ENCODE measurements around the gene RBM44.
A peak's percentile ranks its signal among the peaks of the same experiment; 100 is the strongest.

RBM44 gene

GRCh38 chr2:237858294-237859081, 59.9 kb downstream of the RBM44 start:
- peak; percentile 88 for DNase-seq
- 48% methylated on average over 14 of the region's 14 CpGs for WGBS
- H2AFZ ChIP-seq (ENCODE audit: low read depth, low read length) = no peak overlapping the region
- H4K8ac ChIP-seq (ENCODE audit: low read length) = no peak overlapping the region
- no peaks in the 10 kb centered on the region for H3K9me3 ChIP-seq (ENCODE audit: control insufficient read depth, low read length)
- H2AK5ac ChIP-seq (ENCODE audit: low read length, severe bottlenecking) = no peak overlapping the region
- no peak overlapping the region for H3K14ac ChIP-seq (ENCODE audit: low read length in 2 of 2)
- H3K79me1 ChIP-seq (replicated peaks; ENCODE audit: low read length, poor library complexity, severe bottlenecking) = peaks cover 3% of the 10 kb centered on the region
- H4K91ac ChIP-seq (ENCODE audit: low read length) = no peak overlapping the region
- H3K18ac ChIP-seq (ENCODE audit: low read depth in 1 of 2, low read length in 2 of 2) = no peak overlapping the region
- no peak overlapping the region for H2BK5ac ChIP-seq (ENCODE audit: low read depth, low read length, poor library complexity, severe bottlenecking)
- no peak overlapping the region for H3K4me2 ChIP-seq (ENCODE audit: low read length, poor library complexity, severe bottlenecking)
- H2BK120ac ChIP-seq (ENCODE audit: low read depth, low read length) = no peak overlapping the region
- no peak overlapping the region for H3K4ac ChIP-seq (ENCODE audit: low read depth in 1 of 2, low read length in 2 of 2)
- no peak overlapping the region for H2BK12ac ChIP-seq (ENCODE audit: low read length in 2 of 2)
- peaks cover 15% of the 10 kb centered on the region for H3K4me1 ChIP-seq (ENCODE audit: control insufficient read depth, insufficient read depth, low read depth, low read length)
- H3K27me3 ChIP-seq (ENCODE audit: control insufficient read depth in 1 of 2, insufficient read depth in 1 of 2, low read length in 2 of 2) = peaks cover 4 to 70% of the 10 kb centered on the region in 2 experiments
- no peak overlapping the region for H2BK15ac ChIP-seq (ENCODE audit: low read depth, poor library complexity, severe bottlenecking)
- no peak overlapping the region for H3K27ac ChIP-seq (ENCODE audit: low read length, poor library complexity, severe bottlenecking)
- H3K23ac ChIP-seq (ENCODE audit: low read length in 2 of 2) = no peak overlapping the region
- H3K4me3 ChIP-seq (ENCODE audit: insufficient read depth in 1 of 2, low read depth in 1 of 2, low read length in 2 of 2) = no peak overlapping the region
- no peak overlapping the region for H3K9ac ChIP-seq (ENCODE audit: low read length)
- H3K36me3 ChIP-seq (ENCODE audit: control insufficient read depth in 1 of 2, insufficient read depth in 2 of 2, low read depth in 1 of 2, low read length in 2 of 2) = no peaks in the 10 kb centered on the region

DNA sequence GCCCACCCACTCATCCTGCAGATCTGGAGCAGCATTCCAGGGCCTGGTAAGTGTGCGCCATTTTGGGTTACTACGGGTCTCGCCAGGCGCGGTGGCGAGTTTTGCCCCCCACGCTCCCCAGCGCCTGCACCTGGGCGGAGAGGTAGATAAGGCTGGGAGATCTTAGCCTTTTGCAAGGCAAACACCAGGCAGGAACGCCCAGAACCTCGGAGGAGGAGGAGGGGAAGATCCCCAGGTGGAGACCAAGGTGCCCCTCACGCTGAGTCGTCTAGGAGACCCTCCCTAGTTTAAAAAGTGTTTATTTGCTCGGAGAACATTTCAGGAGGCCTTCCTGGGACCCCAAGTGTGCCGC, 60.5 kb downstream of the RBM44 start:
- no peak overlapping the region for H2AK5ac ChIP-seq (ENCODE audit: low read length, severe bottlenecking)
- H3K4me1 ChIP-seq (ENCODE audit: control insufficient read depth, insufficient read depth, low read depth, low read length) = peaks cover 20% of the 10 kb centered on the region
- H2BK5ac ChIP-seq (ENCODE audit: low read depth, low read length, poor library complexity, severe bottlenecking) = no peak overlapping the region
- 36% methylated on average over 15 of the region's 15 CpGs for WGBS
- peak overlapping the region in 1 of 2 experiments; percentile 62 for H3K4me3 ChIP-seq (ENCODE audit: insufficient read depth in 1 of 2, low read depth in 1 of 2, low read length in 2 of 2)
- H3K27me3 ChIP-seq (ENCODE audit: control insufficient read depth in 1 of 2, insufficient read depth in 1 of 2, low read length in 2 of 2) = peaks cover 4 to 71% of the 10 kb centered on the region in 2 experiments
- peak overlapping the region in 1 of 2 experiments; percentile 66 for H3K18ac ChIP-seq (ENCODE audit: low read depth in 1 of 2, low read length in 2 of 2)
- DNase-seq = no peak
- H3K36me3 ChIP-seq (ENCODE audit: control insufficient read depth in 1 of 2, insufficient read depth in 2 of 2, low read depth in 1 of 2, low read length in 2 of 2) = no peaks in the 10 kb centered on the region
- H3K4ac ChIP-seq (ENCODE audit: low read depth in 1 of 2, low read length in 2 of 2) = no peak overlapping the region
- H4K8ac ChIP-seq (ENCODE audit: low read length) = no peak overlapping the region
- H2BK120ac ChIP-seq (ENCODE audit: low read depth, low read length) = no peak overlapping the region
- no peak overlapping the region for H3K14ac ChIP-seq (ENCODE audit: low read length in 2 of 2)
- H3K9me3 ChIP-seq (ENCODE audit: control insufficient read depth, low read length) = no peaks in the 10 kb centered on the region
- peaks cover 3% of the 10 kb centered on the region for H3K79me1 ChIP-seq (replicated peaks; ENCODE audit: low read length, poor library complexity, severe bottlenecking)
- H2AFZ ChIP-seq (ENCODE audit: low read depth, low read length) = no peak overlapping the region
- no peak overlapping the region for H4K91ac ChIP-seq (ENCODE audit: low read length)
- no peak overlapping the region for H3K9ac ChIP-seq (ENCODE audit: low read length)
- H2BK12ac ChIP-seq (ENCODE audit: low read length in 2 of 2) = no peak overlapping the region
- H3K4me2 ChIP-seq (ENCODE audit: low read length, poor library complexity, severe bottlenecking) = peak overlapping the region; percentile 84
- no peak overlapping the region for H3K23ac ChIP-seq (ENCODE audit: low read length in 2 of 2)
- H2BK15ac ChIP-seq (ENCODE audit: low read depth, poor library complexity, severe bottlenecking) = no peak overlapping the region
- no peak overlapping the region for H3K27ac ChIP-seq (ENCODE audit: low read length, poor library complexity, severe bottlenecking)

DNA sequence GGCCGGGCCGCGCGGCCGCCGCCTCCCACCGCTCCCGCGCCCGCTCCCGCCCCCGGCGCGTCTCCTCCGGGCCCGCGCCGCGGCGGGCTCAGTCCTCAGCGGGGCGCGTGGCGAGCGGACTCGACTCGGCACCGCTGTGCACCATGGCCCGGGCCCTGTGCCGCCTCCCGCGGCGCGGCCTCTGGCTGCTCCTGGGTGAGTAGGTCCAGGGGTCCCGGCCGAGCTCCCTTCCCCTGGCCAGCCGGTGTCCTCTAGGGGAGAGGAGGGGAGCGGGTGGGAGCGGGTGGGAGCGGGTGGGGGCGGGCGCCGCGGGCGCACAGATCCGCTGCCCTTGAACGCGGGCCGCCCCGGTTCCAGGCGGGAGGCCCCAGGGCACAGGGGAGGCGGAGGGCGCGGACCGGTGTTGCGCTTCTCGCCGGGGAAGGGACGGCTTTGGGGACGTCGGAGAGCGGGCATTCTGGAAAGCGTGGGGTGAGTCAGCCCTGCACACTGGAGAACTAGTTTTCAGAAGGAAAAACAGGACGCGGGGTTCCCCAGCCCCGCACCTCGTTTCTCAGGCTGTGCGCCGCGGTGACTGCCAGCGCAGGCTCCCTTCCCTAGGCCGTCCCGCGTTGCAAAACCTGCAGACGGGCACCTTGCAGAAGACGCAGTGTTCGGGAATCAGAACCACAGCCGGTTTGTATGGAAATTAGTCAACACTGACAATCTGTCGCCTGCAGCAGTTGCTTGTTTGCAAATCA, 61.1 kb downstream of the RBM44 start, which contains the start of gene RAMP1:
RAMP1 (plus strand) TSS at position 91 of the 740 bp plus-strand sequence; CDS start at position 144, 53 bp downstream.
- Histone ChIP-seq H4K91ac (ENCODE audit: low read length) (no peak within 1 kb of the TSS), H4K8ac (ENCODE audit: low read length) (no peak within 1 kb of the TSS), H3K27ac (ENCODE audit: low read length, poor library complexity, severe bottlenecking) (no peak within 1 kb of the TSS), H3K4me1 (ENCODE audit: control insufficient read depth, insufficient read depth, low read depth, low read length) (peaks cover 26% of the 10 kb centered on the region), H2BK5ac (ENCODE audit: low read depth, low read length, poor library complexity, severe bottlenecking) (no peak within 1 kb of the TSS), H3K9ac (ENCODE audit: low read length) (no peak within 1 kb of the TSS), H3K9me3 (ENCODE audit: control insufficient read depth, low read length) (no peaks in the 10 kb centered on the region), H2BK15ac (ENCODE audit: low read depth, poor library complexity, severe bottlenecking) (peak within 1 kb of the TSS; percentile 12), H2BK120ac (ENCODE audit: low read depth, low read length) (no peak within 1 kb of the TSS), H3K27me3 (ENCODE audit: control insufficient read depth in 1 of 2, insufficient read depth in 1 of 2, low read length in 2 of 2) (peaks cover 4 to 77% of the 10 kb centered on the region in 2 experiments), H3K23ac (ENCODE audit: low read length in 2 of 2) (no peak within 1 kb of the TSS), H2BK12ac (ENCODE audit: low read length in 2 of 2) (no peak within 1 kb of the TSS), H3K14ac (ENCODE audit: low read length in 2 of 2) (no peak within 1 kb of the TSS), H3K79me1 (replicated peaks; ENCODE audit: low read length, poor library complexity, severe bottlenecking) (peaks cover 3% of the 10 kb centered on the region), H2AK5ac (ENCODE audit: low read length, severe bottlenecking) (no peak within 1 kb of the TSS), H3K4me2 (ENCODE audit: low read length, poor library complexity, severe bottlenecking) (peak within 1 kb of the TSS; percentile 84), H3K18ac (ENCODE audit: low read depth in 1 of 2, low read length in 2 of 2) (peak within 1 kb of the TSS in 1 of 2 experiments; percentile 66), H3K4me3 (ENCODE audit: insufficient read depth in 1 of 2, low read depth in 1 of 2, low read length in 2 of 2) (peak within 1 kb of the TSS; percentile 62 to 70), H2AFZ (ENCODE audit: low read depth, low read length) (no peak within 1 kb of the TSS), H3K36me3 (ENCODE audit: control insufficient read depth in 1 of 2, insufficient read depth in 2 of 2, low read depth in 1 of 2, low read length in 2 of 2) (no peaks in the 10 kb centered on the region), H3K4ac (ENCODE audit: low read depth in 1 of 2, low read length in 2 of 2) (no peak within 1 kb of the TSS)
- 5% methylated on average over 59 of the region's 79 CpGs for WGBS
- DNase-seq = peak; percentile 37

DNA sequence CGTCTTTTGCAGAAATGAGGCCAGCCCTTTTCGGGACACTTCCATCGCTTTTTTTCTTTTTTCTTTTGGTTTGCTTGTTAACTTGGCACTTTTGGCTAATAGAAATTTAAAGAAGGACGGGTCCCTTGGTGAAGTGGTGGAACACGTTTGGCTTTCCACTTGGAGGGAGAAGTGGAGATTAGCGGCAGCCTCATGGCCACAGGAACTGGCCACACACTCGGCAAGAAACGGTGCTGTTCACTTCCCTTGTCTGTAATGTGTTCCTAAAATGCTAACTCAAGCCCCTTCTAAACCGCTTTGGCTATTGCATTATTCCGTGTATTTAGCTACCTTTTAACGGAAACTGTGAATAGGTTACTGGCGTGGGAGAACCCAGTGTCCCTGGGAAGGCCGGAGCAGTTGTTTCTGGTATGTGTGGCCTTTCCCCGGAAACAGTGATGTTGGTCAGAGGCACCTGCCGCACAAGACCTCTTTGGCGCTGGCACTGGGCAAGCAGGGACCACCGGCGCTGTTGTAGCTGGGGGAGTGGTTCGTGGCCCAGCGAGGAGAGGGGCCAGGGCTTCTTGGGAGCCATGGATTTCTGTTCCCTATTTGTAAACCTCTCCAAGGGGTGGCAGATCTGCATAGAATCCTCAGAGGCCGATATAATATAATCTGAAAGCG, 61.8 kb downstream of the RBM44 start:
- H3K4ac ChIP-seq (ENCODE audit: low read depth in 1 of 2, low read length in 2 of 2) = no peak overlapping the region
- H3K23ac ChIP-seq (ENCODE audit: low read length in 2 of 2) = no peak overlapping the region
- no peak overlapping the region for H2BK5ac ChIP-seq (ENCODE audit: low read depth, low read length, poor library complexity, severe bottlenecking)
- no peak overlapping the region for H3K9ac ChIP-seq (ENCODE audit: low read length)
- H2AK5ac ChIP-seq (ENCODE audit: low read length, severe bottlenecking) = no peak overlapping the region
- no peak overlapping the region for H3K18ac ChIP-seq (ENCODE audit: low read depth in 1 of 2, low read length in 2 of 2)
- no peak overlapping the region for H2BK12ac ChIP-seq (ENCODE audit: low read length in 2 of 2)
- no peak overlapping the region for H2BK15ac ChIP-seq (ENCODE audit: low read depth, poor library complexity, severe bottlenecking)
- no peak overlapping the region for H3K14ac ChIP-seq (ENCODE audit: low read length in 2 of 2)
- no peak for DNase-seq
- H2BK120ac ChIP-seq (ENCODE audit: low read depth, low read length) = no peak overlapping the region
- no peaks in the 10 kb centered on the region for H3K9me3 ChIP-seq (ENCODE audit: control insufficient read depth, low read length)
- peak overlapping the region; percentile 84 for H3K4me2 ChIP-seq (ENCODE audit: low read length, poor library complexity, severe bottlenecking)
- H3K79me1 ChIP-seq (replicated peaks; ENCODE audit: low read length, poor library complexity, severe bottlenecking) = peaks cover 3% of the 10 kb centered on the region
- H3K27me3 ChIP-seq (ENCODE audit: control insufficient read depth in 1 of 2, insufficient read depth in 1 of 2, low read length in 2 of 2) = peaks cover 4 to 74% of the 10 kb centered on the region in 2 experiments
- 70% methylated on average over 22 of the region's 22 CpGs for WGBS
- H2AFZ ChIP-seq (ENCODE audit: low read depth, low read length) = no peak overlapping the region
- H3K4me1 ChIP-seq (ENCODE audit: control insufficient read depth, insufficient read depth, low read depth, low read length) = peaks cover 33% of the 10 kb centered on the region
- H3K36me3 ChIP-seq (ENCODE audit: control insufficient read depth in 1 of 2, insufficient read depth in 2 of 2, low read depth in 1 of 2, low read length in 2 of 2) = no peaks in the 10 kb centered on the region
- no peak overlapping the region for H4K8ac ChIP-seq (ENCODE audit: low read length)
- no peak overlapping the region for H4K91ac ChIP-seq (ENCODE audit: low read length)
- peak overlapping the region in 1 of 2 experiments; percentile 70 for H3K4me3 ChIP-seq (ENCODE audit: insufficient read depth in 1 of 2, low read depth in 1 of 2, low read length in 2 of 2)
- no peak overlapping the region for H3K27ac ChIP-seq (ENCODE audit: low read length, poor library complexity, severe bottlenecking)
